CD4-positive, alpha-beta T cell treated with Interferon alpha-2 for 1 hour (primary cell): ENCODE measurements around the gene MYL11.
"Not testable (repeated sequence)": the region's sequence is repeated elsewhere in the genome, so short reads cannot be mapped to it uniquely, and the experiment has no call there.

Experiments
- DNase-seq, 2 donors: peaks; one replicate each; pipeline ENCODE4 v3.0.0-alpha.2; 2020 to 2022

Gene MYL11

GRCh38 chr16:30371248-30371816, 3.3 kb upstream of the MYL11 start:
- no peak for DNase-seq

- no peak for DNase-seq
These were observed 2.4 kb upstream of the MYL11 start for GRCh38 chr16:30372038-30372712.

- DNase-seq: no peak
These were observed 1.9 kb upstream of the MYL11 start for GRCh38 chr16:30372725-30373124.

GRCh38 chr16:30375864-30376263, 1.3 kb downstream of the MYL11 start:
- no peak for DNase-seq

- no peak for DNase-seq
These were observed 1.9 kb downstream of the MYL11 start for GRCh38 chr16:30376461-30376902.

- no peak for DNase-seq
These were observed 2.6 kb downstream of the MYL11 start for GRCh38 chr16:30377050-30377811.

- peak; percentile 91 to 92 for DNase-seq
These were observed 3.2 kb downstream of the MYL11 start for GRCh38 chr16:30377812-30378235.

GRCh38 chr16:30378236-30379157, 3.9 kb downstream of the MYL11 start:
- peak; percentile 99 for DNase-seq

- DNase-seq: no peak
These were observed 4.7 kb downstream of the MYL11 start for GRCh38 chr16:30379158-30379783.

- DNase-seq: no peak
These were observed 5.6 kb downstream of the MYL11 start for GRCh38 chr16:30380072-30380802.

- DNase-seq: no peak
These were observed 6.2 kb downstream of the MYL11 start for GRCh38 chr16:30380803-30381208.

- DNase-seq: peak in 1 of 2 donors; percentile 47
These were observed 6.9 kb downstream of the MYL11 start for GRCh38 chr16:30381291-30382041.

- peak; percentile 69 to 81 for DNase-seq
These were observed 7.7 kb downstream of the MYL11 start, which contains the start of gene SEPTIN1 for GRCh38 chr16:30382111-30382881. TSS of gene SEPTIN1 (minus strand) at chr16:30382561. CDS start at chr16:30382542, 19 bp downstream.

GRCh38 chr16:30383521-30383920, 8.9 kb downstream of the MYL11 start:
- DNase-seq: no peak

GRCh38 chr16:30394592-30395154, 20.1 kb downstream of the MYL11 start:
- DNase-seq: no peak

- DNase-seq: peak; percentile 65 to 66
These were observed 20.8 kb downstream of the MYL11 start, which contains the start of gene ZNF48 for GRCh38 chr16:30395155-30395991. TSS of gene ZNF48 (plus strand) at chr16:30395420. CDS start at chr16:30395795, 375 bp downstream.

GRCh38 chr16:30395992-30396585, 21.5 kb downstream of the MYL11 start:
- DNase-seq: no peak

GRCh38 chr16:30396627-30397026, 22.0 kb downstream of the MYL11 start:
- DNase-seq: not testable (repeated sequence)
